K562 (cell line): ENCODE measurements around the gene ABCD3.

Experiments
- BRD9 ChIP-seq: fragments of 450-650 bp; IDR thresholded peaks from 2 replicates; pipeline ENCODE4 v1.6.1; 2018; ENCODE audit warnings: low read depth; ENCODE audit not compliant: partially characterized antibody
- FOXA3 ChIP-seq, 2 experiments: fragments of 450-650 bp in 1 of 2; sonication (generic) in 1 of 2; formaldehyde crosslinking; IDR thresholded peaks in 1 of 2; conservative IDR thresholded peaks in 1 of 2; 2 replicates each; pipeline versions ENCODE4 v1.4.0 to v1.8.0; 2020 to 2022; ENCODE audit warnings: mild to moderate bottlenecking in 2 of 2, missing genetic modification reagents in 1 of 2
- KAT8 ChIP-seq: fragments of 450-650 bp; IDR thresholded peaks from 2 replicates; pipeline ENCODE4 v1.6.1; 2016; ENCODE audit warnings: low read depth, mild to moderate bottlenecking
- KLF10 ChIP-seq: fragments of 250-450 bp; sonication (Bioruptor Pico); IDR thresholded peaks from 2 replicates; pipeline ENCODE4 v1.6.1; 2021; ENCODE audit warnings: matching md5 sums
- NFIC ChIP-seq: fragments of 450-650 bp; IDR thresholded peaks from 2 replicates; pipeline ENCODE4 v1.6.1; 2017; ENCODE audit warnings: mild to moderate bottlenecking, inconsistent platforms
- RCOR1 ChIP-seq, 2 experiments: IDR thresholded peaks; 2 replicates each; pipeline ENCODE4 v1.6.1; 2012; ENCODE audit warnings: low read depth in 2 of 2, low read length in 2 of 2, borderline replicate concordance in 1 of 2, improper control_type of control experiment in 1 of 2
- SMARCA4 ChIP-seq: fragments of 450-650 bp; IDR thresholded peaks from 2 replicates; pipeline ENCODE4 v1.6.1; 2016
- USF1 ChIP-seq: sonication (generic); formaldehyde crosslinking; IDR thresholded peaks from 2 replicates; pipeline ENCODE4 v1.9.0; 2022; ENCODE audit warnings: mild to moderate bottlenecking, missing genetic modification reagents

GRCh38 chr1:94555091-94555490 lies 136.9 kb downstream of the ABCD3 start:
- TF ChIP-seq KLF10 (CRISPR knock-in tag), result no peak
- TF ChIP-seq SMARCA4, result no peak
- TF ChIP-seq KAT8, result no peak
- no peak for TF ChIP-seq FOXA3 (CRISPR knock-in tag; conservative IDR thresholded peaks at IDR 0.05 in 1 of 2, IDR thresholded peaks at IDR 0.05 in 1 of 2)
- TF ChIP-seq USF1 (CRISPR knock-in tag), result no peak
- no peak for TF ChIP-seq BRD9
- no peak for TF ChIP-seq RCOR1 (IDR thresholded peaks at IDR 0.05; ENCODE audit: borderline replicate concordance in 1 of 2, low read depth in 2 of 2, low read length in 2 of 2)
- no peak for TF ChIP-seq NFIC
